ENCODE results near the gene MLPH. TPM values are rescaled to one million over a fixed set of nuclear protein-coding genes. Genes with fewer than 3 reads are reported as not detected.
A peak's percentile ranks its signal among the peaks of the same experiment; 100 is the strongest.

The MLPH gene
- total and polyA plus RNA-seq, 2 of the 13 experiments (the other 11 are each of a cell fraction or from before 2014, with no cell fraction given): 0.12 TPM; not detected in 1

GRCh38 chr2:237551071-237551574 lies 64.1 kb downstream of the MLPH start (continued):
- TF ChIP-seq FUBP1 (CRISPR knock-in tag; IDR thresholded peaks at IDR 0.05; ENCODE audit: borderline replicate concordance): no peak
- no peak for TF ChIP-seq CCDC6 (CRISPR knock-in tag; IDR thresholded peaks at IDR 0.05)
- no peak for TF ChIP-seq CSRNP2 (CRISPR knock-in tag; conservative IDR thresholded peaks at IDR 0.05; ENCODE audit: low read depth)
- no peak for TF ChIP-seq BRCA1 (CRISPR knock-in tag; IDR thresholded peaks at IDR 0.05)
- TF ChIP-seq ZMYM3 (CRISPR knock-in tag; IDR thresholded peaks at IDR 0.05): peak; percentile 12; the same call in 1 of the 2 replicates
- TF ChIP-seq SIX4 (CRISPR knock-in tag; IDR thresholded peaks at IDR 0.05): no peak
- no peak for TF ChIP-seq KLF9 (CRISPR knock-in tag; IDR thresholded peaks at IDR 0.05; ENCODE audit: low read depth)
- no peak for TF ChIP-seq CENPT (CRISPR knock-in tag; IDR thresholded peaks at IDR 0.05; ENCODE audit: low read depth)
- peak; percentile 76; the same call in 1 of the 2 replicates for TF ChIP-seq ZNF441 (CRISPR knock-in tag; IDR thresholded peaks at IDR 0.05; ENCODE audit: borderline replicate concordance)
- no peak for TF ChIP-seq NR2F6 (IDR thresholded peaks at IDR 0.05)
- TF ChIP-seq NR2F6 (CRISPR knock-in tag; IDR thresholded peaks at IDR 0.05): peak; percentile 33; the same call in 1 of the 2 replicates
- TF ChIP-seq FOSL1 (CRISPR knock-in tag; IDR thresholded peaks at IDR 0.05; ENCODE audit: borderline replicate concordance): no peak
- TF ChIP-seq ATF1 (CRISPR knock-in tag; IDR thresholded peaks at IDR 0.05): no peak
- TF ChIP-seq BHLHE40 (IDR thresholded peaks at IDR 0.05; ENCODE audit: low read length): peak; percentile 37; the same call in 1 of the 2 replicates
- no peak for TF ChIP-seq ZNF17 (CRISPR knock-in tag; IDR thresholded peaks at IDR 0.05)
- TF ChIP-seq ZNF569 (CRISPR knock-in tag; IDR thresholded peaks at IDR 0.05; ENCODE audit: borderline replicate concordance): no peak
- no peak for TF ChIP-seq ZNF24 (IDR thresholded peaks at IDR 0.05)
- no peak for TF ChIP-seq ZGPAT (CRISPR knock-in tag; IDR thresholded peaks at IDR 0.05)
- TF ChIP-seq ZFP36L2 (CRISPR knock-in tag; IDR thresholded peaks at IDR 0.05): no peak
- TF ChIP-seq HINFP (CRISPR knock-in tag; IDR thresholded peaks at IDR 0.05; ENCODE audit: low read depth): no peak
- TF ChIP-seq CREB1 (IDR thresholded peaks at IDR 0.05): no peak
- no peak for TF ChIP-seq CREB1 (CRISPR knock-in tag; IDR thresholded peaks at IDR 0.05)
- no peak for TF ChIP-seq ZNF253 (CRISPR knock-in tag; IDR thresholded peaks at IDR 0.05; ENCODE audit: borderline replicate concordance)
- no peak for TF ChIP-seq DRAP1 (CRISPR knock-in tag; IDR thresholded peaks at IDR 0.05)
- TF ChIP-seq ATF4 (CRISPR knock-in tag; IDR thresholded peaks at IDR 0.05): no peak
- no peak for TF ChIP-seq RFXANK (CRISPR knock-in tag; IDR thresholded peaks at IDR 0.05)
